ENCODE measurements around the gene BDKRB1.

Gene BDKRB1

GRCh38 chr14:96261053-96261452 lies 5.0 kb downstream of the BDKRB1 start:
- DNase-seq (ENCODE audit: low read depth in 1 of 2, low spot score in 1 of 2), result no peak

DNA sequence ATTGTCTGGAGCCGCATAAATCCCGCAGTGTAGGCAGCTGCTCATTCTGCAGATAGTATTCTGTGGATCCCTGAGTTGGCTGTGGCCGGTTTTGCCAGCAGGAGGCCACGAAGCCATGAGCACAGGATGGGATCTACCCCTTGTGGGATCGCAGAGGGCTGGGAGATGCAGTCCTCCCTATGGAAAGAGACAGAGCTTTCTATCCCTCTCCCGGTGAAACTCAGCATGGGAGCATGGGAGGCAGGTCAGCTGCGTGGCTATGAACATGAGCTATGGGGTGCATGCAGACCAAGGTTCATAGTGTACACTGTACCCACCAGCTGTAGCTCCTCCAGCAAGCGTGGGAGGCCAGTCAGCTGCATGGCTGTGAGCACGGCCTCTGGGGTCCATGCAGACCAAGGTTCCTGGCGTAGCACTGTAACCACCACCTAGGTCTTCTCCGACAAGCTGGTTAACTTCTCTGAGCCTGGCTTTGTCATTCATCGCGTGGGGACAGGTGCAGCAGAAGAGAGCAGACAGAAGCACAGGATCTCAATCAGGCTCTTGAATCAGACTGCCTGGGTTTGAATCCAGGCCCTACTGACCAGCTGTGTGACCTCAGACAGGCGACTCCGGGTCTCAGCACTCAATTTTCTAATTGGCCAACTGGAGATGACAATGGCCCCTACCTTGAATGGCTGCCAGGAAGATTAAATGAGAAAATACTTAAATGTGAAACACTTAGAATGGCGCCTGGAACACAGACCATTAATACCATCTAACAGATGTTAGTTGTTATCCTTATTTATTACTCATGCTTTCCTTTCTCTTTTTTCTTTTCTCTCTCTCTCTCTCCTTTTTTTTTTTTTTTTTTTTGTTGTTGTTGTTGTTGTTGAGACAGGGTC lies 6.0 kb downstream of the BDKRB1 start:
- DNase-seq (ENCODE audit: low read depth in 1 of 2, low spot score in 1 of 2), result no peak

GRCh38 chr14:96263347-96264199 lies 7.6 kb downstream of the BDKRB1 start:
- no peak for DNase-seq (ENCODE audit: low read depth in 1 of 2, low spot score in 1 of 2)

GRCh38 chr14:96264200-96264553 lies 8.2 kb downstream of the BDKRB1 start:
- DNase-seq (ENCODE audit: low read depth in 1 of 2, low spot score in 1 of 2), result no peak

- no peak for DNase-seq (ENCODE audit: low read depth in 1 of 2, low spot score in 1 of 2)
Measured at GRCh38 chr14:96264853-96265252, 8.8 kb downstream of the BDKRB1 start.

DNA sequence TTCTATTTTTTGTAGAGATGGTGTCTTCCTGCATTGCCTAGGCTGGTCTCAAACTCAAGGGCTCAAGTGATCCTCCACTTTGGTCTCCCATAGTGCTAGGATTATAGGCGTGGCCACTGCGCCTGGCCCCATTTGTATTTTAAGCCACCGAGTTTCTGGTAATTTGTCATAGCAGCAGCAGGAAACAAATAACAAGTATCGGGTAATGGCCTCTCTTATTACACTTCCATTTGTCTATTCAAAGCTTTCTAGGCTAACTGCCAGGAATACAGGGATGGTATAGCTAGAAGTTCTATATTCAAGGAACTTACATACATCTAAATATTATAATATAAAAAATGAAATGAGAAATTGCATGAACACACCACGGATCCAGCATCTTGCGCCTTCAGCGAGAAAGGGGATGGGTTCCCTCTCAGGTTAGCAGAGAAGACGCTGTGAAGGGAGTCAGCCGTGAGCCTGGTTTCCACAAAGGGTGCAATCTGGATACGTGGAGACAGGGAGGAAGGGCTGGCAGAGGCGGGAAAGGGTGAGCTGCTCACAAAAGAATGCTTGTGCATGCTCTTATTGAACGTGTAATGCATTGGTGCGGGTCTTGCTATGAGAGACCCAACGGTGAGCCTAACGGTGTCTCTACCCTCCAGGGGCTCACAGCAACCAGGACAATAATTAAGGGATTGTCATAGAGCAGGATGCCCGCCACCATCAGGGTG lies 9.5 kb downstream of the BDKRB1 start:
- DNase-seq (ENCODE audit: low read depth in 1 of 2, low spot score in 1 of 2), result no peak

DNA sequence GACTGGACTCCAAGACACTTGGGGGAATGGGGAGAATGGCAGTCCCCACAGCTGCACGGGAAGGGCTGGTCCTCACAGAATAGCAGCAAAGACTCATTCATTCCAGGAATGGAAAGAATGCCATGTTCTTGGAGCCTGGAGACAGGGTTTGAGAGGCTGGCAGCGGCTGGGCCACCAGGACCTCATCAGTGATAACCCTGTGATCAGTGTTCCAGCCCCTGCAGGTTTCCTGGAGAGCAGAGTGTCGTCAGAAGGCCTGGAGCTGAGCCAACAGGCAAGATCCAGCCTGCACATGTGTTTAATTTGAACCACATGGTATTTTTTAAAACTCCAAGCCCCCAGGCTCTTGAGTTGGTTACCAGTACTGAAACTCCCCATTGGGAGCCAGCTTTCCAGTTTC lies 11.3 kb downstream of the BDKRB1 start:
- DNase-seq (ENCODE audit: low read depth in 1 of 2, low spot score in 1 of 2), result no peak

- no peak for DNase-seq (ENCODE audit: low read depth in 1 of 2, low spot score in 1 of 2)
Measured at GRCh38 chr14:96267916-96268315, 11.9 kb downstream of the BDKRB1 start.

- DNase-seq (ENCODE audit: low read depth in 1 of 2, low spot score in 1 of 2), result no peak
Measured at GRCh38 chr14:96268431-96269358, 12.7 kb downstream of the BDKRB1 start.

DNA sequence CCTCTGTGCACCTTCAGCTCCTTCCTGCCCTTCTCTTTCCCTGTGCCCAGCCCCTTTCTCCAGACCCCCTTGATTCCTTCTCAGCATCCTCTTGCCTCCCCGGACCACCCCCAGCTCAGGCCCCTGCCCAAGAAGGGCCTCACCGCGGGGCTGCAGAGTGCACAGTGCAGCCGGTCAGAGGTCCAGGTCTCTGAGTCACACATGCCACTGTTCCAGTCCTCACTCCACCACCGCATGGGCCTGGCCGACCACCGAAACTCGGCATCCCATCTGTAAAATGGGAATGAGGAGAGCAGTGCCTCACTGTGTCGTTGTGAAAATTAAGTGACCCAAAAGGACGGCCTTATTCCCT lies 13.3 kb downstream of the BDKRB1 start:
- no peak for DNase-seq (ENCODE audit: low read depth in 1 of 2, low spot score in 1 of 2)

- DNase-seq (ENCODE audit: low read depth in 1 of 2, low spot score in 1 of 2), result no peak
Measured at GRCh38 chr14:96270565-96271420, 14.8 kb downstream of the BDKRB1 start.

GRCh38 chr14:96271421-96271762 lies 15.4 kb downstream of the BDKRB1 start:
- no peak for DNase-seq (ENCODE audit: low read depth in 1 of 2, low spot score in 1 of 2)

DNA sequence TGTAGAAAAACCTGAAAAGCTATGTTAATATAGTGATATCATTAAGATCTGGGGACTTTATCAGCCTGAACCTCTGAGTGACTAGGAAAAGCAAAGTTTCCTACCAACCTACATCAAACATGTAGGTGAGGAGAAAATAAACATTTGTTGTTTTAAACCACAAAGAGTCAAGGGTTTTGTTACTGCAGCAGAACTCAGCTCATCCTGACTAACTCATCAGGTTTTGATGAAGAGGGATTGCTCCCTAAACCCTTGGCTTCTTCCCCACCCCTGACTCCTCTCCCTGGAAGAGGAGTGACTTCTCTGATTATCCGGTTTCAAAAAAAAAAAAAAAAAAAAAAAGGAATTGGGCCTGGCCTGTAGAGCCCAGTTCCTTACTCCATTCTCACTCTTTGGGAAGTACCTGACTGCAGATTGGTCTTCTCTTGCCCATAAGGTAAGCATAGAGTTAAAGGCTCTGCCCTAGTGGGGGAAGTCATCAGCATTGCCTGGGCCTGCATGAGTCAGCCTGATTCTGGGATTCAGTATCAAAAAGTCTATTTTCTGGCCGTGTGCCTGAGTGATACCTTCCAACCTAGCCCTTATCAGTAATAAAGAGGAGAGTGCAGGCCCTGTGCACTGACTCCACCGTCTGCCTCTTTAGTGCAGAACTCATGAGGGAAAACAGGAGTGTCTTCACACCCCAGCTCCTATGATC lies 16.9 kb downstream of the BDKRB1 start:
- DNase-seq (ENCODE audit: low read depth in 1 of 2, low spot score in 1 of 2), result no peak

DNA sequence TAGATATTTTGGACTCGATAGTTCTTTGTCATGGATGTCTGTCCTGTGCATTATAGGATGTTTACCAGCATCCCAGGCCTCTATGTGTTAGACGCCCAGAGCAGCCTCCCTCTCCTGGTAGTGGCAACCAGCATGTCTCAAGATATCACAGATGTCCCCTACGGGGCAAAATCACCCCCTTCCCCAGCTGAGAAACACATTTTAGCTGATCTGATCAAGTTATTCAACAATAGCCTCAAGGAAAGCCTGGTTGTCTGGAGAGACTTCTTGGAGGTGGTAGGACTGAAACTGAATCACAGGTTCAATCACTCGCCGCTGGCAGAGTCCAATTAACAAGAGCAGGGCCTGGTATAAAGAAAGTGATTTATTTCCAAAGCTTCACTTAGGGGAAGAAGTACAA lies 17.6 kb downstream of the BDKRB1 start:
- DNase-seq (ENCODE audit: low read depth in 1 of 2, low spot score in 1 of 2), result no peak

DNA sequence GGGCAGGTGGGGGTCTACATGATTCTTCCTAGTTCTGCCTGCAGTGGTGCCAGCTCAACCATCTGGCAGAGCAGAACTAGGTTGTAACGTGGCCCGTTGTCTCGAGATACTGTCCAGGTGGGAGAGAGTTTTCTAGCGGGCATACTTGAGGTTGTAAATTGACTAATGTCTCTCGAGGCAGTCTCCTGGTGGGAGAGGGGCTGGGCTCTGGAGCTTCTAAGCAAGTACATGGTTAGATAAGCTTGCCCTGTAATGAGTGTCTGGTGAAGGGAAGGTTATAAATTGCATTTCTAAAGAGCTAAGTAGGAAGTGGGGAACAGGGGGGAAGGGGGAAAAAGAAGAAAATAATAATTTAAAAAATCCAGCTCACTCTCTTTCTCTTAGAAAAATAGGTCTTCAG lies 18.1 kb downstream of the BDKRB1 start:
- no peak for DNase-seq (ENCODE audit: low read depth in 1 of 2, low spot score in 1 of 2)

DNA sequence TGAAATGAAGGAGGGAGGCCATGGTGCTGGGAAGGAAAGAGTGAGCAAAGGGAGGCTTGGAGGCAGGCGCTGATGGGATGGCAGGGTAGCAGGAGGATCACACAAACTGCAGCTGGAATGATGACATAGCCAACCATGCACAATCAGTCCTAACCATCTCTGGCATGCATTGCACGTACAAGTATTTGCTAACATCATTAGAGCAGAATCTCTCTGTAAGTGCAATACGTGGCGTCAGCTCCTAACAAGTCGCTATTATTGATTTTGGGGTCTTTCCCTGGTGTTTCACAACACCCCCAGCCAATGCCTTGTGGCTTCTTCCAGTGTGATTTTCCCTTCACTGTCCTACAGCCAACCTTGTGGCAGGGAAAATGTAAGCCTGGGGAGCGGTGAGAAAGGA lies 18.5 kb downstream of the BDKRB1 start:
- DNase-seq (ENCODE audit: low read depth in 1 of 2, low spot score in 1 of 2), result no peak

DNA sequence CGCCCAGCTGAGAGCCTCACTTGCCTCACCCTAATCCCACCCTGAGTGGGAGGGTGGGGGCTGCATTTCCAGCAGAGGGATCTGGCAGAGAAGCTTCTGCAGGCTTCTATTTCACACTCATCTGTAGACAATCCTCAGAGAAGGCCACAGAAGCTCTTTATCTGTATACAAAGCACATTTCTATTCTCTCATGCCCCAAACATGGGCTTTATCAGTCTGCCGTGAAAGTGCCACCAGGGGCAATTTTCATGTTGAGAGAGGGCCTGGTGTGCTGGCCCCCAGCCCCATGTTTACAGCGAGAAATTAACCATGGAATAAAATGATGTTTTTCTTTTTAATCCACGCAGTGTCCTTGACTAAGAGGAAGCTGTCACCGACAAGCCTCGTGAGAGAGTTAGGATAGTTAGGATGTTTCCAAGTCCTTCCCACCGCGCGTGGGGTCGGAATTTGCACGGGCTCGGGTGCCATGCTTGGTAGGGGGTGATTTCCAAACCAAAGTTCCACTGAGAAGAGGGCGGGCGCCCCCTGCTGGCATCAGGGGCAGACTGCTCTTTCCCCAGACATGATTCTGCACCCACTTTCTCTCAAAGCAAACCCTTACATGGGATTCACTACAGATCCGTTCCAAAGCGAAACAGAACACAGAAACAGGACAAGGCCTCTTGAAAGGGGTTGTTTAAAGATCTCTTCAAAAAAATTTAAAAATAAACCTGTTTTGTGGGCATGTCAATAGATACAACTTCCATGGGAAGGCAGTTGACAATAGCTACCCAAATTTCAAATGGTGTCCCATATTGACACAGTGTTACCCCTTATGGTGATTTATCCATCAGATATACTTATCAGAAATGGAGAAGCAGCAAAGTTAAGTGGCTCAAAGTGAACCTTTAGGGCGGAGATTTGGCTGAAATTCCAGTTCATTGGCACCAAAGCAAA lies 19.4 kb downstream of the BDKRB1 start:
- peak; percentile 49 to 60 for DNase-seq (ENCODE audit: low read depth in 1 of 2, low spot score in 1 of 2)

DNA sequence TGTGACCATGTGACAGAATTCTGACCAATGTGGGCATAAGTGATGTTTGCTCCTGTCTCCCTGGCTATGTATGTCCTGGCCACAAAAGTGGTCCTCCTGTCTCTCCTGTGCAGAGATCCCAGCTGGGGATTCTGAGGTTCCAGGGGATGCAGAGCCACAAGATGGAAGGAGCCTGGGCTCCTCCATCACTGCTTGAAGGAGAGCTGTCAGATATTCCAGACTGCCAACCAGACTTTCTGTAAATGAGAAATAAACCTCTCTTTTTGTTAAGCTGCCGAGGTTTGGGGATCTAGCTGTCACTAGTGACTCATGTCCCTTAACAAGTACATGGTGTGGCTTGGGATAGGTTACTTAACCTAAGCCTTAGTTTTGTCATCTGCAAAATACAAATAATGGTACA lies 21.9 kb downstream of the BDKRB1 start:
- DNase-seq (ENCODE audit: low read depth in 1 of 2, low spot score in 1 of 2), result no peak
